GM21825 (cell line): Measurements from ENCODE around the gene CDK14.

Experiments
- ATAC-seq: cut with Tn5 transposase; IDR thresholded peaks from one replicate; pipeline ENCODE4 v1.9.1; 2021; ENCODE audit warnings: mild to moderate bottlenecking, moderate library complexity; ENCODE audit not compliant: unreplicated experiment

CDK14 gene

DNA sequence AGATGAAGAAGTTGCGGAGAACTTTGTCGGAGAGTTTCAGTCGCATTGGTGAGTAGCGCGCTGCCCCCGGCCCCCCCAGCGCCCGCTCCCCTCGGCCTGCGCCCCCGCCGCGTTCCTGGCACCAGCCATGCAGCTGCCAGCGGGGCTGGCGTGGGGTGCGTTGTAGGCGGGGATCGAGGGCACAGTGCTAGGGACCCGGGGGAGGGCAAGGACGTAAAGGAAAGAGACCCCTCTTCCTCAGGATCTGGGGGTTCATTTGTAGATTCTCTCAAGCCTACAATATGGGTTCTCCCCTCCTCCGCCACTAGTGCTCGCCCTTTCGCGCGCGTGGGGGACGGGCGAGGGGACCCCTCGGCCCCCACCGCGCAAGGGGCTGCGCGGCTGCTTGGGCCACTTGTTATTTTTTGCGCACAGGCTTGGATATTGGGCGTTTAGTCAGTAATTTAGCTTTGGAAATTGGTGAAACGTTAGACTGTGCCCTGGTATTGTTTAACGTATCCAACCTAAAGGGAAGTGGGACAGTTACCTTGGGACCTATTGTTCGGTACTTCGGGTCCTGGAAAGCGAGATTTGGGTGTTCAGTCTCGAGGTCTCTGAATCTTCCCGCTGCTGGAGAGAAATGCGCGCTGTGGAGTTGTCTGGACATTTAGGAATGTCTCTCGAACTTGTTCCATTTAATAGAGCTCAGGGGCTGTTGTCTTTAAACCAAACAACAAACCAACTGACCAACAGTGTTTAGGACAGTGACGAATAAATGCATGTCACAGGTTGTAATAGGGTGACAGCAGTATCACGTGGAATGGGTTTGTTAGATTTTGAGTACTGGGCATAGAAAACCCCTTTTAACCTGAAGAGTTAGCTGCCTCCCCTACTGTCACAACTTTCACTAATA, 796 bp downstream of the CDK14 start:
- peak; percentile 33 for ATAC-seq

DNA sequence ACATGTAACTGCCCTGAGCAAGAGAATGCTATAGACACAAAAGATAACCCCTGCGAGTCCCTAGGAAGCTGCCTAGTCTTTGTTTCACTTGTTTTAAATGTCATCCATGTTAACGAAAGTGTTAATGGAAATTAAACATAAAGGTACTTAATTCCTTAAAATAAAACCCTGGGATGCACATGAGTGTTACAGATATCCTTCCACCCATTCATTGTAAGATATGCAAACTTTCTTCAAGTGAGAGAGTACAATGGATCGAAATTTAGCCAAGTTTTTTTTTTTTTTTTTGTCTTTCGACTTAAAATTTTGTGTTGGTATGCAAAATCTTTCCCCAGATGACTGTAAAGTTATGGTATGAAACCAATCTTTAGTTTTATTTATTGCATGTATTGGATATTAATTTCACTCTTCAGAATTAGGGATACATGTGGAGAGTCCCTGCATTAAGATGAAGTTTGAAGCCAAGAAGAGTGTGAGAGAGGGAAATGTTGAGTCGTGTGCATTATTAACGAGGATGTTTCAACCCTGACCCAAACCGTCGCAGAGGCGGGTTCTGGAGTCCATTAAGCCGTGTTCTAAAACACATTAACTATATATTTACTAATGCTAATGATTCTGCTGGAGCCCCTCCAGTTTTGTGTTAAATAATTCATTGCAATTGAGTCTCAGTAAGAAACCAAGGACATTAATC, 1.6 kb downstream of the CDK14 start:
- no peak for ATAC-seq

- no peak for ATAC-seq
Observed at GRCh38 chr7:90599038-90599437, 2.9 kb downstream of the CDK14 start.

- no peak for ATAC-seq
Observed at GRCh38 chr7:90599892-90600555, 3.9 kb downstream of the CDK14 start.

- no peak for ATAC-seq
Observed at GRCh38 chr7:90602303-90602702, 6.2 kb downstream of the CDK14 start.

- no peak for ATAC-seq
Observed at GRCh38 chr7:90603346-90603745, 7.2 kb downstream of the CDK14 start.

GRCh38 chr7:90604383-90604782, 8.3 kb downstream of the CDK14 start:
- ATAC-seq = no peak

DNA sequence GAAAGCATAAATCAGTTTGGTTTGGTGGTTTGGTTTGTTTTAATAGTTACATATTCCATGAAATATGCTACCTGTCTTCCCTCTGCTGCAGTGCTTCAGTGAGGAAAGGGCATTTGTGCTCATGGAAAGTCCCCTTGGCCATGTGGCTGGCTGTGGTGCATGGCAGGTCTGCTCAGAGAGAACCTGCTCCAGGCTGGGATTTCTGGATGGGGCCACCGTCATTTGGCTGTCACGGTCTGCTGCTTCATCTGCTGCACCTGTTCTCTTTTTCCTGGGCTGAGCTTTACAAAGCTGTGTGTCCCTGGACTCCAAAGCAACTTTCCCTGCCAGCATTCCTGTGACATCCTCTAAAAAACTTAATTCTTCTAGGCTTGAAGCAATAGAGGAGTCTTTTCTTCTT, 8.9 kb downstream of the CDK14 start:
- no peak for ATAC-seq

DNA sequence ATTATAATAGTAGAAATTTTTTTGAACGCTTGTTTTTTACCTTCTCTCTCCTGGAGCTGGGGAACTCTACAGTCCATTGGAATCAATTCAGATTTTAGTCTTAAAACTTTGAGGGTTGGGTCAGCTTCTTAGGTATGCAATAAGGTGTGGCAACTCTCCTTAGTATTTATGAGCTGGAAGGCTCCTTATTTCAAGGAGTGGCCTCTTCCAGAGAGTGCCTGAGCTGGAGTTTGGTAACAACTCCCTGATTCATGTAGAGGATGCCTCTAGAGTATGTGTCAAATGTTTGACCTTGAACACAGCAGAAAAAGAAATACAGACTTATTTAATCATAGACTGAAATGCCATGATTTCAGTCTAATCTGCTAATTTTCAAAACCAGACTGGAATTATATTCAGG, 11.1 kb downstream of the CDK14 start:
- no peak for ATAC-seq

- no peak for ATAC-seq
Observed at GRCh38 chr7:90610105-90610504, 14.0 kb downstream of the CDK14 start.

DNA sequence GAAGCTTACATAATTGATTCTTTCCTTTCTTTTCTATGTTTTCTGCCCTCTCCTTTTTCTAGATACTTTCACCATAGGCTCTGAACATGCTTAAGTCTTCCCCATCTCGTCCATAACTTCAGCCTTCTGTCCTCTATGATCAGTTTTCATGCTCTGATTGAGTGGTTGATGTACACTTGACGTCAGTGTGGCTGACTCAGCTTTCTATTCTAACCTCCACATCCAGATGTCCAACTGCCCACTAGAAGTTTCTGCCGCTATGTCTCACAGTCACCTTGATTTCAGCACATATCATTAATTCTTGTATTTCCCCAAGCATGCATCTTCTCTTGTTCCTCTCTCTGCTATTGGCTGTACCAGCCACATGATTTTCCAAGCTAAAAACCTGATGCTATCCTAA, 15.0 kb downstream of the CDK14 start:
- ATAC-seq = no peak

DNA sequence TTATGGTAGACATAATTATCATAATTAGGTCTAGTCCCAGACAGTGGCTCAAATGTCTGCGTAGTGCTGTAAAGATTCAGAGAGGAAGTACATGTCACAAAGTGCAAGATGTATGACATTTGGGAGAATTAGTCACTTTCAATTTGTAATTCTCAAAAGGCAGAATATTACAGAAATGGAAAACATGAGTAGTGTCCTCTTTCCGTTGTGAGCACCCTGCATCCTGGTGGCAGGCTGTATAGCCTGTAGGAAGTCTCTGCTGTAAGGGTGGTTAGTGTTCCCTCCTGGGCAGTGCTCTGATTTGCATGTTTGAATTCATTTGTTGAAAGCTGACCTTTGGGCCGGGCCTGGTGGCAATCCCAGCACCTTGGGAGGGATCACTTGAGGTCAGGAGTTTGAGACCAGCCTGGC, 17.0 kb downstream of the CDK14 start:
- ATAC-seq = peak; percentile 93

- ATAC-seq = no peak
Observed at GRCh38 chr7:90617442-90617841, 21.3 kb downstream of the CDK14 start.

GRCh38 chr7:90618876-90619275, 22.8 kb downstream of the CDK14 start:
- no peak for ATAC-seq

GRCh38 chr7:90621125-90621746, 25.1 kb downstream of the CDK14 start:
- peak; percentile 76 for ATAC-seq

GRCh38 chr7:90621747-90622140, 25.6 kb downstream of the CDK14 start:
- ATAC-seq = no peak

GRCh38 chr7:90622670-90623069, 26.5 kb downstream of the CDK14 start:
- ATAC-seq = no peak

- no peak for ATAC-seq
Observed at GRCh38 chr7:90624225-90624911, 28.2 kb downstream of the CDK14 start.

DNA sequence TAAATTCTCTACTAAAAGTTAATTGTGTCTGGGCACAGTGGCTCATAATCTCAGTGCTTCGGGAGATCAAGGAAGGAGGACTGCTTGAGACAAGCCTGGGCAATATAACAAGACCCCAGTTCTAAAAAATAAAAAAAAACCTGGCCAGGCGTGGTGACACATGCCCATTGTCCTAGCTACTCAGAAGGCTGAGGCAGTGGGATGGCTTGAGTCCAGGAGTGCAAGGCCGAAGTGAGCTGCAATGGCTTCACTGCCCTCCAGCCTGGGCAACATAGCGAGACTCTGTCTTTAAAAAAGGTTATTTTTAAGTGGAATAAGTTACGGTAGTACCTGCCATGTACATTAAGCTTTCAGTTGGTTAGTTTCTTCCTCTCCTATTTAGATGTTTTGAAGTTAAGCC, 28.9 kb downstream of the CDK14 start:
- ATAC-seq = no peak

- no peak for ATAC-seq
Observed at GRCh38 chr7:90625562-90625961, 29.4 kb downstream of the CDK14 start.

DNA sequence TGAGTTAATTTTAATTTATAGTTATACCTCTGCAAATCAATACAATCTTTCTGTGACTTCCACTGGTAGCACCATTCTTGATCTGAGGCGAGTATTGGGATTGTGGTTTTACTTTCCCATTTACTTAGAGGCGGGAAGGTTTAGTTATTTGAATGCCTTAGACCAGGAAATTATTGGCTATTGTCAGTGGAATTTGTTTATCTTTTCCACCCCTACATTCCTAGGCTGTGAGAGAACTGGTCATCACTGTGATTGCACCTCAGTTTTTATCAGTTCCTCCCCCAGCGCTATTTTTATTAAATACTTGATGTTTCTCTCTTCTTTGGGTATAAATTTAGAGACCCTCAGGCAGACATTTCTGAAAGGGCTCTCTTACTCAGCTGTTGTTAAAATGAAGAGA, 29.9 kb downstream of the CDK14 start:
- no peak for ATAC-seq
